ENCODE measurements around the gene COMT.
"Not testable (repeated sequence)": the region's sequence is repeated elsewhere in the genome, so short reads cannot be mapped to it uniquely, and the experiment has no call there.

Gene COMT

DNA sequence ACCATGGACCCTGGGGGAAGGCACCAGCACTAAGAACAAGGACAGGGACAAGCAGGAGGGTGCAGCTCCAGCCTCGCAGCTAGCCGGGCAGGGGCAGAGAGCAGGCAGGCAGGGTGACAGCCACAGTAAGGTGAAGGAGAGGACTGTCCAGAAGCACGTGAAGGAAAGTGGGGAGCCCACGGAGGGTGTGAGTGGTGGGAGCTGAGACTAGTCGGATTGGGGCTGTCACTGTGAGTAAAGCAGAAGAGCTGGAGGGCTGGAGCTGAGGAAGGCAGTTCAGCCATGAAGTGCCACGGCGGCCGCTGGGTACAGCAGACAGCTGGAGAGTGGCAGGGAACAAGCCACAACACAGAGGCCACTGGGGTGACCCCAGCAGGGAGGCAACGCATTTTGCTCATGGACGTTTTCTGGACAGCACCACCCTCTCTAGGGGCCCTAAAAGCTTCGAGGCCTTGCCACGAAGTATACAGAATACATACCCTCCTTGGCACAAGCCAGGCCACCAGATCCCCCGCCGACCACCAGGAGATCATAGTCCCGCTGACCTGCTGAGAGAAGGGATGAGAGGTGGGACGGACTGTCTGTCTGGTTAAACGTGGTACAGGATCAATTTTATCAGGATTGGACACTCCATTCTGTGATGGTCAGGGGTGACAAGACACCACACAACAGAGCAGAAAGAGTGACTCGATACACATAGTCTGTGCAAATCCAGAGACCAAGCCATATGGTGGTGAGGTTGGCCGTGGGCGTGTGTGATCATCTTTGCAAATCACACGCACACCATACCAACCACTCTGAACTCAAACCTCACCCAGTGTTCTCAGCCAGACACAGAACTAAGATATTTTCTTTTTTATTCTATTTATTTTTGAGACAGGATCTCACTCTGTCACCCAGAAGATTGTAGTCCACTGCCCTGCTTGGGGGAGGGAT, 10.8 kb upstream of the COMT start:
- H3K9ac ChIP-seq (ENCODE audit: low read length): no peak overlapping the region
- H3K36me3 ChIP-seq (ENCODE audit: control insufficient read depth, insufficient read depth, low read length): no peaks in the 10 kb centered on the region
- no peak overlapping the region for H3K27ac ChIP-seq (ENCODE audit: low read depth, low read length)

DNA sequence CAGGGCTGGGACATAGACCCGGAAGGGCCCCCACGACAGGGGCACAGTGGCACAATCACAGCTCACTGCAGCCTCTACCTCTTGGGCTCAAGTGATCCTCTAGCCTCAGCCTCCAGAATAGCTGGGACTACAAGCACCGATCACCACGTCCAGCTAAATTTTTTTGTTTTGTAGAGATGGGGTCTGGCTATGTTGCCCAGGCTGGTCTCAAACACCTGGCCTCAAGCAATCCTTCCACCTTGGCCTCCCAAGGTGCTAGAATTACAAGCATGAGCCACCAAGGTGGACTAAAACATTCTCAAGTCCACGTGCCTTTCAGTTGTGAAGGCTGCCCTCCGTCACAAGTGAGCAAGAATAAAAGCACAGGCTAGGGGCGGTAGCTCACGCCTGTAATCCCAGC, 10.1 kb upstream of the COMT start:
- H3K9me3 ChIP-seq (ENCODE audit: control insufficient read depth, insufficient read depth, low read depth, low read length): peaks cover 10% of the 10 kb centered on the region

More for the DNA sequence above, 10.8 kb upstream of the COMT start:
- no peak overlapping the region for H3K4me3 ChIP-seq (ENCODE audit: low read depth, low read length)
- peaks cover 3% of the 10 kb centered on the region for H3K9me3 ChIP-seq (ENCODE audit: control insufficient read depth, insufficient read depth, low read depth, low read length)
- no peaks in the 10 kb centered on the region for H3K4me1 ChIP-seq (ENCODE audit: control insufficient read depth, insufficient read depth, low read length)
- H3K27me3 ChIP-seq (ENCODE audit: control insufficient read depth, insufficient read depth, low read length): no peaks in the 10 kb centered on the region

DNA sequence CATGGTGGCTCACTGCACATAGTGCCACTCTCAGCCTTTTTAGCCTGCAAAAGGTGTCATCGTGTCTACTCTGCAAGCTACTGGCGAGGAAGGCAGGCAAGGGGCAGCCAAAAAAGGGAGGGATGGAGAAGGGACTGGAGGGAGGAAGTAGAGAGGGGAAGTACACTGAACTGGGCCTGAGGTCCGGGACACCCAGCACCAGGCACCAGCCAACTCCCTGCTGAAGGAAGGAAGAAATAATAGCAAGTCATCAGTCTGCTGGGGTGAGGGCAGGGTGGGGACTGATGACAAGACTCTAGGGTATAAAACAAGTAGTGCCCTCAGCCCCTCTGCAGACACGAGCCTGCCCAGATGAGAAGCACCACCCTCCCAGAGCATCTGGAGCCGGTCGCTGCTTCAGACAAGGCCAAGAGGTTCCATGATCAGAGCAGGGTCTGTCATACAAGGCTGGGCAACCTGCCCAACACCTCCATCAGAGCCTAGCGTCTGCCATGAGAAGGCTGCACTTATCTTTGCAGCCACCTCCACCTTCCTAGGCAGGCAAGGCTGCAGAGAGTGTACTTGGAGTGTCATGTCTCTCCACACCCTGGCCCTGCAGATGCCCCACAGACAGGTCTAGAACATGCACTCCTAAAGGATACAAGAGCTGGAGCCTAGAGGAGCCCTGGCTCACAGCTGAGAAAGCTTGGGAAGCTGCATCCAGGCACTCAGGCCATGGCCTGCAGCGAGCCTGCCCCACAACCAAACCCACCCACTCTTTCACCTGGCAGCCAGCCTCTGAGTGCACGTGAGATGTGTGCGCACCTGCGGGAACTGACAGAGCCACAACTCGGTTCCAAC, 9.0 kb upstream of the COMT start:
- Histone ChIP-seq H3K36me3 (ENCODE audit: control insufficient read depth, insufficient read depth, low read length) (no peaks in the 10 kb centered on the region), H3K9ac (ENCODE audit: low read length) (no peak overlapping the region), H3K27ac (ENCODE audit: low read depth, low read length) (no peak overlapping the region), H3K27me3 (ENCODE audit: control insufficient read depth, insufficient read depth, low read length) (no peaks in the 10 kb centered on the region), H3K4me3 (ENCODE audit: low read depth, low read length) (no peak overlapping the region), H3K9me3 (ENCODE audit: control insufficient read depth, insufficient read depth, low read depth, low read length) (peaks cover 15% of the 10 kb centered on the region), H3K4me1 (ENCODE audit: control insufficient read depth, insufficient read depth, low read length) (no peaks in the 10 kb centered on the region)

More for the DNA sequence above, 10.1 kb upstream of the COMT start:
- H3K4me1 ChIP-seq (ENCODE audit: control insufficient read depth, insufficient read depth, low read length): no peaks in the 10 kb centered on the region
- no peak overlapping the region for H3K27ac ChIP-seq (ENCODE audit: low read depth, low read length)
- H3K27me3 ChIP-seq (ENCODE audit: control insufficient read depth, insufficient read depth, low read length): no peaks in the 10 kb centered on the region
- H3K4me3 ChIP-seq (ENCODE audit: low read depth, low read length): no peak overlapping the region
- H3K36me3 ChIP-seq (ENCODE audit: control insufficient read depth, insufficient read depth, low read length): no peaks in the 10 kb centered on the region
- H3K9ac ChIP-seq (ENCODE audit: low read length): no peak overlapping the region

DNA sequence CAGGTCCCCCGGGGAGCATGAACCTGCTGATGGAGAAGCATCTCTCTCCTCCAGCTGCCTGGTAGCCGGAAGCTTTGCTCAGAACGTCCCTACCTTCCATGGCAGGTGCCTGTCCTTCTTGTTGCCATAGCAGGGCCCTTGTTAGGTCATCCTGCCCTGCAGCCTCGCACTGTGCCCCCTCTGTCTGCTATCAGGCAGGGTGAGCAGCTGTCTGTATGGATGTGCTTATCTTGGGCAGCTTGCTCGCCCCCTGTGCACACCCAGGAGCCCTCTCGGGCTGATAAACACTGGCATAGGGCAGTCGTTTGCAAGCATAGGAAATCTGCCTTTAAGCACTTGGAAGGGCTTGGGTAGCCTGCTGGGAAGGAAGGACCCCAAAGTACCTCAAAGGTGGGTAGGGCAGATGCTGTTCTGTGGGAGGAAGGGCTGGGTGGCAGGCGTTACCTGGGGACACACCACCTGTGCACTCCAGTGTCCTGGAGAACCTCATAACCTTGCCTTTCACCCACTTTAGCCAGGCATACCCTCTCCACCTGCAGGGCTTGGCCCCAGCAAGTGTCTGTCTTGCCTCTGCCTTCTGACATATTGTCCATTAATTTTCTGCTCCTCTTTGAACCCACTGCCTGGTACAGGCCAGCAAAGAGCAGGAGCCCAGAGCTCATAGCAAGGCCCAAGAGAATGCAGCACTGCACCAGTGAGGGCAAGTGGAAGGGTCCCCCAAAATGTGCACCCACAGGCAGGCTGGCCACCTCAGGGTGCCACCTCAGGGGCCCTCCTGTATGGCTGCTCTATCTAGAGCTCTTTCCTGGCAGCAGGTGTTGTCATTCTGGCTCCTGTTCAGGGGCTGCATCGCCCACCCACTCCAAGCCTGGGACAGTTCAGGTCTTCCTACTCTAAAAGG, 8.0 kb upstream of the COMT start:
- H3K9me3 ChIP-seq (ENCODE audit: control insufficient read depth, insufficient read depth, low read depth, low read length): peaks cover 15% of the 10 kb centered on the region
- no peaks in the 10 kb centered on the region for H3K36me3 ChIP-seq (ENCODE audit: control insufficient read depth, insufficient read depth, low read length)
- H3K9ac ChIP-seq (ENCODE audit: low read length): no peak overlapping the region
- H3K4me3 ChIP-seq (ENCODE audit: low read depth, low read length): no peak overlapping the region
- no peaks in the 10 kb centered on the region for H3K4me1 ChIP-seq (ENCODE audit: control insufficient read depth, insufficient read depth, low read length)
- no peaks in the 10 kb centered on the region for H3K27me3 ChIP-seq (ENCODE audit: control insufficient read depth, insufficient read depth, low read length)
- no peak overlapping the region for H3K27ac ChIP-seq (ENCODE audit: low read depth, low read length)

DNA sequence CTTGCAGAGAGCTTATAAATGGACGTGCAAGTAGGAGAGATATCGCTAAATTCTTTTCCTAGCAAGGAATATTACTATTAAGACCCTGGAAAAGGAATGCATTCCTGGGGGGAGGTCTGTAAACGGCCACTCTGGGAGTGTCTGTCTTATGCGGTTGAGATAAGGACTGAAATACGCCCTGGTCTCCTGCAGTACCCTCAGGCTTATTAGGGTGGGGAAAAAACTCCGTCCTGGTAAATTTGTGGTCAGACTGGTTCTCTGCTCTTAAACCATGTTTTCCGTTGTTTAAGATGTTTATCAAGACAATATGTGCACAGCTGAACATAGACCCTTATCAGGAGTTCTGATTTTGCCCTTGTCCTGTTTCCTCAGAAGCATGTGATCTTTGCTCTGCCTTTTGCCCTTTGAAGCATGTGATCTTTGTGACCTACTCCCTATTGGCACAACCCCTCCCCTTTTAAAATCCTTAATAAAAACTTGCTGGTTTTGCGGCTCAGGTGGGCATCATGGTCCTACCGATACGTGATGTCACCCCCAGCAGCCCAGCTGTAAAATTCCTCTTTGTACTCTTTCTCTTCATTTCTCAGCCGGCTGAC, 6.4 kb upstream of the COMT start:
- peaks cover 15% of the 10 kb centered on the region for H3K9me3 ChIP-seq (ENCODE audit: control insufficient read depth, insufficient read depth, low read depth, low read length)
- H3K9ac ChIP-seq (ENCODE audit: low read length); H3K4me3 ChIP-seq (ENCODE audit: low read depth, low read length); H3K27ac ChIP-seq (ENCODE audit: low read depth, low read length); H3K27me3 ChIP-seq (ENCODE audit: control insufficient read depth, insufficient read depth, low read length); H3K36me3 ChIP-seq (ENCODE audit: control insufficient read depth, insufficient read depth, low read length); H3K4me1 ChIP-seq (ENCODE audit: control insufficient read depth, insufficient read depth, low read length): not testable (repeated sequence)

DNA sequence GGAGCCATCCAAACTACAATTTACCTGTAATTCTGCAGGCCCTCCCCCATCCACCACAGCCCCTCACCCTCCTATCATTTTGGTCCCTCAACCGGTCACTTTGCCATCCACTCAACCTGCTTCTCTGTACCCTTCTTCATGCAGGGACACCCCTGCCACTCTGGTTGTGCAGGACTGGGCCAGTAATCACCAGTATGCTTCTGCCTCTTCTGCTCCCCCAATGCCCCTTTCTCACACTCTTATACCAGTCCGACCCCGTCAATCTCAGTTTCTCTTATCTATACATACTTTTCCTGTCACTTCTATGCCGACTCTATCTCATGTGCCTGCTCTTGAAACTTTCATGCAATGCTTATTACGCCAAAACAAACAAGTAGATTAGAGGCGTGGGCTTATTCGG, 5.1 kb upstream of the COMT start:
- no peaks in the 10 kb centered on the region for H3K27me3 ChIP-seq (ENCODE audit: control insufficient read depth, insufficient read depth, low read length)
- H3K4me1 ChIP-seq (ENCODE audit: control insufficient read depth, insufficient read depth, low read length): no peaks in the 10 kb centered on the region
- H3K27ac ChIP-seq (ENCODE audit: low read depth, low read length): no peak overlapping the region
- no peak overlapping the region for H3K9ac ChIP-seq (ENCODE audit: low read length)
- H3K36me3 ChIP-seq (ENCODE audit: control insufficient read depth, insufficient read depth, low read length): no peaks in the 10 kb centered on the region
- H3K9me3 ChIP-seq (ENCODE audit: control insufficient read depth, insufficient read depth, low read depth, low read length): peaks cover 15% of the 10 kb centered on the region
- H3K4me3 ChIP-seq (ENCODE audit: low read depth, low read length): no peak overlapping the region

DNA sequence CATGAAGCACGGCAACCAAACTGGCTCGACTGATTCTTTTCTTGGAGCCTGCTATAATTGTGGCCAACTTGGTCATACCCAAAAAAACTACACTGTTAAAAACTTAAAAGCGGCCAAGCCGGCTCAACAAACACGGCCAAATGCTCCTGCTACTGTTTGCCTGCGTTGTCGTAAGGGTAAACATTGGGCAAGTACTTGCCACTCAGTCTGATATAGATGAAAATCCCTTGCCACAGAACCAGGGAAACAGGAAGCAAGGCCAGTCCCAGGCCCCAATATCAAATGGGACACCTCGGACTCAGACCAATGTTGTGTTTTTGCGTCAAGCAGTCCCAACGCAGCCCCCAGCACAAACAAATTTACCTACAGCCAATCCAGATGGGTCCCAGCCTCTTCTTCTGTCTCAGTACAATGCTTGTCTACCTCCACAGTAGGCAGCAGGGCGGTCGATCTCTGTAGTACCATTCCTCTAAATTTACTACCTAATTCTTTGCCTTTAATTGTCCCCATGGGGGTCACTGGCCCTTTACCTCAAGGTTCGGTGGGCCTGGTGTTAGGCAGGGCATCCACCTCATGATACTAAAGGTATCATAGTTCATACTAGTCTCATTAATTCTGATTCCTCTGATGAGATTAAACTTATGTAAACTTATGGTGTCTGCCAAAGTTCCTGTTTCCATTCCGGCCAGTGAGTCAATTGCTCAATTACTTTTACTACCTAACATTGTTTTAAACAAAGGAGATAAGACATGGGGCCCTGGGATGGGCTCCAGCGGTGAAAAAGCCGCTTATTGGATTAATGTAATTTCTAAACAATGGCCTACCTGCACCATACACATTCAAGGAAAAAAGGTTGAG, 3.7 kb upstream of the COMT start:
- no peaks in the 10 kb centered on the region for H3K27me3 ChIP-seq (ENCODE audit: control insufficient read depth, insufficient read depth, low read length)
- H3K9me3 ChIP-seq (ENCODE audit: control insufficient read depth, insufficient read depth, low read depth, low read length): peaks cover 15% of the 10 kb centered on the region
- H3K27ac ChIP-seq (ENCODE audit: low read depth, low read length): no peak overlapping the region
- no peaks in the 10 kb centered on the region for H3K36me3 ChIP-seq (ENCODE audit: control insufficient read depth, insufficient read depth, low read length)
- H3K4me1 ChIP-seq (ENCODE audit: control insufficient read depth, insufficient read depth, low read length): peaks cover 3% of the 10 kb centered on the region; the same call in 1 of the 2 replicates
- H3K4me3 ChIP-seq (ENCODE audit: low read depth, low read length): no peak overlapping the region
- H3K9ac ChIP-seq (ENCODE audit: low read length): no peak overlapping the region

DNA sequence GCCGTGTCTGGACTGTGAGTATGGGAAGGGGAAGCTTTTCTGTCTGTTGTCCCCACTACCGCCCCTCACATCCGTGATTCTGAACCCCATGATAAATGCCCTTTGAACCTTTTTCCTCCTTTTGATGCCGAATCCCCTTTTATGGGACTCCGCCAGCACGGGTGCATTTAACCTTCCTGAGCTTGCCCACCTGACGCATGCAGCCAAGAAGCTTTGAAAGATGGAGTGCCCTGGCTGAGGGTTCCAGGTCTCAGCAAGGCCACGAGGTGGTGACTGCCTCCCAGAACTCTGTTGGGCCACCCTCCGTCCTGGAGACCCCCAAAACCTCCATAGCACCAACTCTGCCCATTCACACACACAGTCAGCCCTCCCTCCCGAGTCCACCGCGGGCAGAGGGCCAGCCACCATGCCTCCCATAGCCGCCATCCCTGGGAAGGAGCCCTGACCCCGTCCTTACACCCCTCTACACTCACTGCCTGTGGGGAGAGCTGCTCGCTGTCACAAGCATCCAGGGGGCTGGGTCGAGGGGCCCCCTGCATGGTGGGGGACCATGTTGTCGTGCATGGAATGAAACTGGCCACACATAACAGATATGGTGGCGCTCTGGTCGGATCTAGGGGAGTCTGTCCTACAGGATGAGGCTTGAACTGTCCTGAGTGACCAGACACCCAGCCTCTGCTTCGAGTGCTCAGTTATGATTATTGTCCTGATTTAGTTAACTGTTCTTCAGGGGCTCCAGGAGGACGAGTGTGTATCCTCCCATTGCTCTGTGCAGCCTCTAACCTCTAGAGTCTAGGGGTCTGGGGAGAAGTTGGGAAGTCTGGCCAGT, 822 bp upstream of the COMT start:
- no peak overlapping the region for H3K9ac ChIP-seq (ENCODE audit: low read length)
- H3K27ac ChIP-seq (ENCODE audit: low read depth, low read length): no peak overlapping the region
- H3K4me3 ChIP-seq (ENCODE audit: low read depth, low read length): no peak overlapping the region

More for the DNA sequence above, 822 bp upstream of the COMT start:
- Histone ChIP-seq H3K9me3 (ENCODE audit: control insufficient read depth, insufficient read depth, low read depth, low read length) (peaks cover 12% of the 10 kb centered on the region), H3K27me3 (ENCODE audit: control insufficient read depth, insufficient read depth, low read length) (no peaks in the 10 kb centered on the region), H3K36me3 (ENCODE audit: control insufficient read depth, insufficient read depth, low read length) (no peaks in the 10 kb centered on the region), H3K4me1 (ENCODE audit: control insufficient read depth, insufficient read depth, low read length) (peaks cover 12% of the 10 kb centered on the region; the same call in 1 of the 2 replicates)

Data from HUES6 (cell line).